ENCODE data around the gene LACRT. TPM values are rescaled to one million over a fixed set of nuclear protein-coding genes. Genes with fewer than 3 reads are reported as not detected.

The LACRT gene
- total RNA-seq, 2 experiments from 2014 or later, result not detected

DNA sequence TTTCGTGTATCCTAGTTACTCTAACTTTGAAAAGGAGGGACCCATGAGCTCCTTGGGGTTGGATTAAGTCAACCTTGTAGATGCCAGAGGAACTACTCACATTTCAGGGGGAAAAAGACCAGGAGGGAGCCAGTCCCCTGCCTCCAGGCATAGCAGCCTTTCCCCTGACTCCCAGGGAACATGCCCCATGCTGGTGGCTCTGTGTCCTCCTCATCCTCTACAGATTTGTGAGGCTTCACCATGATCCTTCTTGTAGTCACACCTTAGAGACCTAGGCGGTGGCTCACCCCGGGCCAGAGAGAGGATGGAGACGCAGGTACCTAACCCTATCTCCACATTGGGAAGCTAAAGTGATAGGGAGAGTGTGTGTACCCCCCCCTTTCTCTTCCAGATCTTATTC lies 30.3 kb downstream of the LACRT start:
- ATAC-seq (ENCODE audit: poor library complexity), result no peak
- no peak overlapping the region for H3K4me3 Mint-ChIP-seq
- Histone ChIP-seq H3K4me1 (ENCODE audit: insufficient read depth, low read length) (no peaks in the 10 kb centered on the region), H3K9me3 (ENCODE audit: control insufficient read depth in 1 of 2, insufficient read depth in 1 of 2, low read length in 2 of 2) (no peaks in the 10 kb centered on the region), H3K27me3 (ENCODE audit: control insufficient read depth in 1 of 2, insufficient read depth in 2 of 2, low read length in 2 of 2) (peaks cover 0 to 8% of the 10 kb centered on the region in 2 experiments), H3K27ac (ENCODE audit: low read depth in 1 of 2, low read length in 2 of 2) (no peak overlapping the region), H3K4me3 (ENCODE audit: low read length) (no peak overlapping the region), H3K36me3 (ENCODE audit: insufficient read depth, low read length) (no peaks in the 10 kb centered on the region)
- H3K36me3 Mint-ChIP-seq (ENCODE audit: low read depth), result no peaks in the 10 kb centered on the region
- POLR2A ChIA-PET, result no interaction called here
- peaks cover 8% of the 10 kb centered on the region for H3K4me1 Mint-ChIP-seq (ENCODE audit: low read depth)
- no peaks in the 10 kb centered on the region for H3K9me3 Mint-ChIP-seq
- no peak overlapping the region for H3K27ac Mint-ChIP-seq
- intact Hi-C loops (cut with DNase I, micrococcal nuclease), result loop anchor here (10.0 kb wide), 2 partner anchors 350 to 470 kb away; no protein-coding TSS in a partner anchor
- peaks cover 8% of the 10 kb centered on the region for H3K27me3 Mint-ChIP-seq
- TF ChIP-seq, protein P1, sequence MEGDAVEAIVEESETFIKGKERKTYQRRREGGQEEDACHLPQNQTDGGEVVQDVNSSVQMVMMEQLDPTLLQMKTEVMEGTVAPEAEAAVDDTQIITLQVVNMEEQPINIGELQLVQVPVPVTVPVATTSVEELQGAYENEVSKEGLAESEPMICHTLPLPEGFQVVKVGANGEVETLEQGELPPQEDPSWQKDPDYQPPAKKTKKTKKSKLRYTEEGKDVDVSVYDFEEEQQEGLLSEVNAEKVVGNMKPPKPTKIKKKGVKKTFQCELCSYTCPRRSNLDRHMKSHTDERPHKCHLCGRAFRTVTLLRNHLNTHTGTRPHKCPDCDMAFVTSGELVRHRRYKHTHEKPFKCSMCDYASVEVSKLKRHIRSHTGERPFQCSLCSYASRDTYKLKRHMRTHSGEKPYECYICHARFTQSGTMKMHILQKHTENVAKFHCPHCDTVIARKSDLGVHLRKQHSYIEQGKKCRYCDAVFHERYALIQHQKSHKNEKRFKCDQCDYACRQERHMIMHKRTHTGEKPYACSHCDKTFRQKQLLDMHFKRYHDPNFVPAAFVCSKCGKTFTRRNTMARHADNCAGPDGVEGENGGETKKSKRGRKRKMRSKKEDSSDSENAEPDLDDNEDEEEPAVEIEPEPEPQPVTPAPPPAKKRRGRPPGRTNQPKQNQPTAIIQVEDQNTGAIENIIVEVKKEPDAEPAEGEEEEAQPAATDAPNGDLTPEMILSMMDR (IDR thresholded peaks at IDR 0.05), result no peak
- CTCF ChIA-PET, result interaction anchor here (0.7 kb wide), 1 partner anchor 468 kb away, joined by 3 read pairs; no protein-coding TSS in a partner anchor
- no peak for DNase-seq

DNA sequence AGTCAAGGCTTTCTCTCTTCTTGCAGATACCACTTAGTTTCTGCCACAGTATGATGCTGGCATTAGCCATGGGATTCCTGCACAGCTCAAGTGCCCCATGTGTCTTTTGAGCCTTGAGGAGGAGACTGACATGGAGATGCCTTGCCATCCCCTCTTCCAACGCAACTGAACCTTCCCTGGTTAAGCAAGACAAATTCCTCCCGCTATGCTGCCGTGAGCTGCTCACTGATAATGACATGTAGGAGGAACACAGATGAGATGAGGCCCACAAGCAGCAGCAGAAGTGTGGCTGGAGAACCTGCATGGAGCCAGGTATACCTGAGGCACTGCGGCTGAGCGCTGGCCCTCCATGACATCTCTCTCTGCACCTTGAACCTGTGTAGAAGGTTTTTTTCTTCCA lies 30.8 kb downstream of the LACRT start:
- Histone ChIP-seq H3K4me1 (ENCODE audit: insufficient read depth, low read length) (no peaks in the 10 kb centered on the region), H3K36me3 (ENCODE audit: insufficient read depth, low read length) (no peaks in the 10 kb centered on the region), H3K4me3 (ENCODE audit: low read length) (no peak overlapping the region), H3K9me3 (ENCODE audit: control insufficient read depth in 1 of 2, insufficient read depth in 1 of 2, low read length in 2 of 2) (no peaks in the 10 kb centered on the region), H3K27me3 (ENCODE audit: control insufficient read depth in 1 of 2, insufficient read depth in 2 of 2, low read length in 2 of 2) (peaks cover 0 to 4% of the 10 kb centered on the region in 2 experiments), H3K27ac (ENCODE audit: low read depth in 1 of 2, low read length in 2 of 2) (no peak overlapping the region)
- DNase-seq (no peak), ATAC-seq (ENCODE audit: poor library complexity) (no peak)
- no peaks in the 10 kb centered on the region for H3K36me3 Mint-ChIP-seq (ENCODE audit: low read depth)
- no peak overlapping the region for H3K4me3 Mint-ChIP-seq
- H3K9me3 Mint-ChIP-seq, result no peaks in the 10 kb centered on the region
- peaks cover 8% of the 10 kb centered on the region for H3K4me1 Mint-ChIP-seq (ENCODE audit: low read depth)
- ChIA-PET POLR2A (no interaction called here), CTCF (interaction anchor here (0.7 to 1.0 kb wide), 2 partner anchors 10 to 11 kb away, joined by 3 to 4 read pairs; no protein-coding TSS in a partner anchor)
- intact Hi-C loops (cut with DNase I, micrococcal nuclease), result loop anchor here (10.0 kb wide), 2 partner anchors 351 to 471 kb away; no protein-coding TSS in a partner anchor
- H3K27me3 Mint-ChIP-seq, result peaks cover 12% of the 10 kb centered on the region
- TF ChIP-seq, protein P1 (IDR thresholded peaks at IDR 0.05), result no peak
- no peak overlapping the region for H3K27ac Mint-ChIP-seq

DNA sequence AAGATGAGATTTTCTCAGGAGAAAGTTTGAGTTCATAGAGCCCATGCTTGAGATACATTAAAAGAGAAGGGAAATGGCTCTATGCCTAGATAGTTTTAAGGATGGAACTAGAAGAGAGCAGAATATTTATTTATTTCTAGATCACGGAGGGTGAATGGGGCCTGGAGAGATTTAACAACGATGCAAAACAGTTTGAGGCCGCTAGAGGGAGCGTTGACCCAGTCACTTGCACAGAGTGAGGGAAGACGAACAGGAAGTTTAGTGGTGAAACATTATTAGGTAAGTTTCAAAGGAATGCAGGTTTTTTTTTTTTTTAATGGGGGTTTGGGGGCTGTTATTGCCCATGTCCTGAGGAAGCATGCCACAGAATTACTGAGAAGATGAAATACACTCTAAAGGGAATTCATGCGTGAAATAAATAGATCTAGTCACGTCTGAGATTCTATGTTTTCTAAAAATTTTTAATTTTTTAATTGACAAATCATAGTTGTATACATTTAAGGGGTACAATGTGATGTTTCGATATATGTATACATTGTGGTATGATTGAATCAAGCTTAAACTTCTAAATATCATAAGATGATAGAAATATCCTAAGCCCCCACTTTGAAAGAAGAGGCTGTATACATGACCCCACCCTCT lies 31.4 kb downstream of the LACRT start:
- intact Hi-C loops (cut with DNase I, micrococcal nuclease), result loop anchor here (10.0 kb wide), 2 partner anchors 352 to 472 kb away; no protein-coding TSS in a partner anchor
- Histone ChIP-seq H3K36me3 (ENCODE audit: insufficient read depth, low read length) (no peaks in the 10 kb centered on the region), H3K4me3 (ENCODE audit: low read length) (no peak overlapping the region), H3K4me1 (ENCODE audit: insufficient read depth, low read length) (no peaks in the 10 kb centered on the region), H3K9me3 (ENCODE audit: control insufficient read depth in 1 of 2, insufficient read depth in 1 of 2, low read length in 2 of 2) (no peaks in the 10 kb centered on the region), H3K27me3 (ENCODE audit: control insufficient read depth in 1 of 2, insufficient read depth in 2 of 2, low read length in 2 of 2) (no peaks in the 10 kb centered on the region), H3K27ac (ENCODE audit: low read depth in 1 of 2, low read length in 2 of 2) (no peak overlapping the region)
- no peak overlapping the region for H3K4me3 Mint-ChIP-seq
- TF ChIP-seq, protein P1 (IDR thresholded peaks at IDR 0.05), result peak; percentile 91
- peaks cover 8% of the 10 kb centered on the region for H3K4me1 Mint-ChIP-seq (ENCODE audit: low read depth)
- no peak overlapping the region for H3K27ac Mint-ChIP-seq
- CTCF ChIA-PET, result interaction anchor here (0.7 to 1.0 kb wide), 2 partner anchors 10 to 12 kb away, joined by 3 to 4 read pairs; no protein-coding TSS in a partner anchor
- DNase-seq, result peak; percentile 41 to 81 (median 56)
- H3K36me3 Mint-ChIP-seq (ENCODE audit: low read depth), result no peaks in the 10 kb centered on the region
- POLR2A ChIA-PET, result no interaction called here
- ATAC-seq (ENCODE audit: poor library complexity), result peak; percentile 99
- H3K9me3 Mint-ChIP-seq, result no peaks in the 10 kb centered on the region
- H3K27me3 Mint-ChIP-seq, result peaks cover 15% of the 10 kb centered on the region

All from CD4-positive, alpha-beta T cell (primary cell).